Adrenal gland (tissue), 5 donors: Measurements from ENCODE around the gene RIN2.

ENCODE experiments used
- CTCF ChIP-seq, 6 experiments: fragments of 450-650 bp in 4 of 6; fragments of 200-600 bp in 2 of 6; sonication (generic) in 1 of 6; IDR thresholded peaks; 1 replicate in 5 of 6; 2 replicates in 1 of 6; pipeline versions ENCODE4 v1.5.1 to v1.8.0; 2016 to 2021; ENCODE audit warnings: antibody characterized with exemption in 6 of 6, mild to moderate bottlenecking in 2 of 6, moderate library complexity in 1 of 6
- POLR2A ChIP-seq, 2 donors: fragments of 450-650 bp; IDR thresholded peaks; one replicate each; pipeline ENCODE4 v1.6.1; 2017; ENCODE audit warnings: antibody characterized with exemption in 2 of 2, mild to moderate bottlenecking in 2 of 2, moderate library complexity in 1 of 2
- donor health status: DM: no; HTN: no; CAD: no.

- TF ChIP-seq CTCF (IDR thresholded peaks at IDR 0.05) = no peak
- TF ChIP-seq POLR2A (IDR thresholded peaks at IDR 0.05) = no peak
These were observed 34.1 kb upstream of the RIN2 start for GRCh38 chr20:19723813-19724430.
